GM12891 (cell line): ENCODE results near the gene OCEL1.
A peak's percentile ranks its signal among the peaks of the same experiment; 100 is the strongest.

Experiments
- DNase-seq: peaks from one replicate; pipeline ENCODE4 v3.0.0; 2011; ENCODE audit warnings: low spot score; ENCODE audit not compliant: insufficient read length
- FAIRE-seq: peaks from 2 replicates; lab custom pipeline; 2011; peaks lifted over from hg19 to GRCh38; lab: Jason Lieb, UNC
- PAX5 ChIP-seq: IDR thresholded peaks from 2 replicates; pipeline ENCODE4 v1.6.1; 2011; ENCODE audit warnings: low read length, moderate library complexity, mild to moderate bottlenecking; ENCODE audit not compliant: insufficient read depth, severe bottlenecking
- POLR2A ChIP-seq: IDR thresholded peaks from 2 replicates; pipeline ENCODE4 v1.6.1; 2011; ENCODE audit warnings: low read depth, low read length, control low read depth
- POLR2AphosphoS5 ChIP-seq: IDR thresholded peaks from 2 replicates; pipeline ENCODE4 v1.6.1; 2011; ENCODE audit warnings: low read depth, low read length, control low read depth
- POU2F2 ChIP-seq: IDR thresholded peaks from 2 replicates; pipeline ENCODE4 v1.6.1; 2011; ENCODE audit warnings: low read depth, mild to moderate bottlenecking, control low read depth, low read length, moderate library complexity
- SPI1 ChIP-seq: IDR thresholded peaks from 2 replicates; pipeline ENCODE4 v1.6.1; 2011; ENCODE audit warnings: low read depth, low read length, control low read depth
- TAF1 ChIP-seq: IDR thresholded peaks from 2 replicates; pipeline ENCODE4 v1.6.1; 2011; ENCODE audit warnings: low read depth, low read length, control low read depth

OCEL1 gene

GRCh38 chr19:17227798-17228367 lies 1.9 kb downstream of the OCEL1 start:
- no peak for DNase-seq

GRCh38 chr19:17229890-17230289 lies 3.9 kb downstream of the OCEL1 start:
- DNase-seq (no peak), FAIRE-seq (no peak)
- no peak for TF ChIP-seq POLR2AphosphoS5
- no peak for TF ChIP-seq SPI1
- TF ChIP-seq PAX5 = no peak
- TF ChIP-seq POU2F2 = no peak

More at GRCh38 chr19:17227798-17228367, 1.9 kb downstream of the OCEL1 start:
- FAIRE-seq = no peak
- TF ChIP-seq POU2F2 (no peak), PAX5 (no peak), POLR2AphosphoS5 (no peak), POLR2A (no peak), SPI1 (no peak), TAF1 (no peak)

- DNase-seq (no peak), FAIRE-seq (no peak)
- TF ChIP-seq TAF1 (no peak), SPI1 (no peak), POLR2AphosphoS5 (no peak), PAX5 (no peak), POU2F2 (no peak), POLR2A (no peak)
Observed at GRCh38 chr19:17232258-17232657, 6.2 kb downstream of the OCEL1 start.

- no peak for TF ChIP-seq PAX5
- TF ChIP-seq SPI1 = no peak
- no peak for TF ChIP-seq POLR2AphosphoS5
- no peak for TF ChIP-seq POLR2A
- TF ChIP-seq TAF1 = no peak
- no peak for TF ChIP-seq POU2F2
- DNase-seq (peak; percentile 73), FAIRE-seq (peak; percentile 61)
Observed at GRCh38 chr19:17234911-17235299, 8.9 kb downstream of the OCEL1 start.

- peak; percentile 73 for DNase-seq
- TF ChIP-seq POLR2AphosphoS5 = no peak
- TF ChIP-seq SPI1 = no peak
- no peak for TF ChIP-seq TAF1
- TF ChIP-seq POU2F2 = no peak
- TF ChIP-seq PAX5 = no peak
- TF ChIP-seq POLR2A = no peak
- peak; percentile 98 for FAIRE-seq
Observed at GRCh38 chr19:17235300-17235970, 9.4 kb downstream of the OCEL1 start.

- no peak for TF ChIP-seq POU2F2
- no peak for TF ChIP-seq SPI1
- TF ChIP-seq PAX5 = no peak
- TF ChIP-seq TAF1 = no peak
- TF ChIP-seq POLR2A = no peak
- TF ChIP-seq POLR2AphosphoS5 = no peak
- FAIRE-seq (no peak), DNase-seq (no peak)
Observed at GRCh38 chr19:17235971-17236777, 10.1 kb downstream of the OCEL1 start.

GRCh38 chr19:17236811-17237543 lies 11.0 kb downstream of the OCEL1 start:
- no peak for FAIRE-seq
- TF ChIP-seq POLR2AphosphoS5 (no peak), SPI1 (no peak), TAF1 (no peak), PAX5 (no peak)
- no peak for DNase-seq

GRCh38 chr19:17237747-17238706 lies 12.0 kb downstream of the OCEL1 start:
- FAIRE-seq (no peak), DNase-seq (no peak)
- TF ChIP-seq POLR2A (no peak), POU2F2 (no peak), SPI1 (no peak), PAX5 (no peak), POLR2AphosphoS5 (no peak), TAF1 (no peak)
